Common myeloid progenitor, CD34-positive (primary cell): ENCODE measurements around the gene TUBA8.
"Not testable (repeated sequence)": the region's sequence is repeated elsewhere in the genome, so short reads cannot be mapped to it uniquely, and the experiment has no call there.

Experiments
- CTCF ChIA-PET: fragments of 350-600 bp; sonication (Branson Sonifier 250); formaldehyde crosslinking; loops from one replicate; lab custom pipeline; 2021; ENCODE audit warnings: antibody characterized with exemption; lab: Charles Lee
- POLR2A ChIA-PET: fragments of 350-600 bp; sonication (Branson Sonifier 250); formaldehyde crosslinking; loops from one replicate; lab custom pipeline; 2021; ENCODE audit warnings: antibody characterized with exemption; lab: Charles Lee
- DNase-seq, 3 donors: peaks; one replicate each; pipeline versions ENCODE4 v3.0.0 to v3.0.0-alpha.2; 2013
- H3K27ac ChIP-seq, 2 experiments: 1 replicate in 1 of 2; 2 replicates in 1 of 2; pipeline ENCODE4 v1.7.0; 2013; ENCODE audit warnings: inconsistent platforms in 2 of 2, low read length in 2 of 2, mild to moderate bottlenecking in 2 of 2, low read depth in 1 of 2, moderate library complexity in 1 of 2; ENCODE audit not compliant: severe bottlenecking in 2 of 2, insufficient read depth in 1 of 2, poor library complexity in 1 of 2
- H3K27me3 ChIP-seq, 5 experiments: replicated peaks in 2 of 5; 1 replicate in 3 of 5; 2 replicates in 2 of 5; pipeline versions ENCODE4 v1.6.1 to v1.7.0; 2013; ENCODE audit warnings: low read length in 4 of 5, mild to moderate bottlenecking in 2 of 5, moderate library complexity in 2 of 5, inconsistent platforms in 1 of 5; ENCODE audit not compliant: insufficient read depth in 5 of 5, control insufficient read depth in 4 of 5
- H3K36me3 ChIP-seq, 4 experiments: 1 replicate in 2 of 4; 2 replicates in 2 of 4; pipeline versions ENCODE4 v1.6.1 to v1.7.0; 2013; ENCODE audit warnings: low read length in 3 of 4, control low read depth in 1 of 4, mild to moderate bottlenecking in 1 of 4; ENCODE audit not compliant: control insufficient read depth in 4 of 4, insufficient read depth in 4 of 4
- H3K4me1 ChIP-seq, 4 experiments: 1 replicate in 3 of 4; 2 replicates in 1 of 4; pipeline versions ENCODE4 v1.6.1 to v1.7.1; 2013; ENCODE audit warnings: low read length in 3 of 4, mild to moderate bottlenecking in 3 of 4, control low read depth in 1 of 4, inconsistent platforms in 1 of 4, moderate library complexity in 1 of 4; ENCODE audit not compliant: control insufficient read depth in 4 of 4, insufficient read depth in 4 of 4; ENCODE audit errors: control extremely low read depth in 1 of 4
- H3K4me3 ChIP-seq, 7 experiments: 1 replicate in 4 of 7; 2 replicates in 3 of 7; pipeline versions ENCODE4 v1.5.1 to v1.7.0; 2013; ENCODE audit warnings: mild to moderate bottlenecking in 7 of 7, low read length in 6 of 7, moderate library complexity in 6 of 7, inconsistent platforms in 2 of 7, low read depth in 2 of 7, control low read depth in 1 of 7; ENCODE audit not compliant: insufficient read depth in 4 of 7, control insufficient read depth in 1 of 7; ENCODE audit errors: extremely low read depth in 1 of 7
- H3K9me3 ChIP-seq, 5 experiments: 1 replicate in 4 of 5; 2 replicates in 1 of 5; pipeline versions ENCODE4 v1.6.1 to v1.7.1; 2013; ENCODE audit warnings: low read length in 4 of 5, mild to moderate bottlenecking in 2 of 5, inconsistent platforms in 1 of 5, low read depth in 1 of 5, moderate library complexity in 1 of 5; ENCODE audit not compliant: control insufficient read depth in 4 of 5, insufficient read depth in 2 of 5; ENCODE audit errors: control extremely low read depth in 1 of 5
- WGBS: methylation state at CpG from one replicate; pipeline ENCODE4 v1.1.5; 2013; ENCODE audit not compliant: insufficient coverage; 5-methylcytosine and 5-hydroxymethylcytosine counted together

Gene TUBA8

DNA sequence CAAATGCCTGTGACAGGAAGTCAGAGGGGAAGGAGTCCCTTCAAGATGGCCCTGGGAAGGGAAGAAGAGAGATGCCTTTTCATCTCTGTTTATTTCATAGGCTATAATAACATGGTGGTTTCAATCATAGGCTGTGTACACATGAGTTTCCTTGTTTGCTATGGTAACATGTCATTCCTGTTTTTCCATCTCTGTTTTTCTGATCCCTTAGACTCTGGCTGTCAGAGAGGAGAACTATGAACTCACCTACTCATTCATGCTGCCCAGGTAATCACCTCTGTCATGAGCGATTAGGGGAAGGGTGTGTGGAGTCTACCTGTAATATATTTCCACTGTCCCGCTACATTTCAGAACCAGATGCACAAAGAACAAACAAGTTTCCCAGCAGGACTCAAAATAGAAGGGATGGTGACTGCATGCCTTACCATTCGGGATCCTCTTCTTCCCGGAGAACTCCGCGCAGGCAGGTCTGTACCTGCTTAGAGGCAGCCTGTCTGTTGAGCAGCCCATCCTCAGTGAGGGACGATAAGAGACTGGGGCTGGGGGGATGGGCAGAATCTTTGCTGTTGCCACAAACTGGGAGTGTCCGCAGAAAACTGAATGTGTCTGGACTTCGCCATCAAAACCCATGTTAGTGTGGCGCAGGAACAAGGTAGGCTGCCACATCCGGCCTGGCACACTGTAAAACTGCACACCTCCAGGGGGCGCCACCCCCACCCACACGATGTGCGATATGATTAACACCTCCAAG lies 39.9 kb upstream of the TUBA8 start:
- CTCF ChIA-PET, result interaction anchor here (1.1 to 8.6 kb wide), 3 partner anchors 9 to 239 kb away, joined by 3 to 150 read pairs (median 3); no protein-coding TSS in a partner anchor
- POLR2A ChIA-PET, result no interaction called here
- no peak for DNase-seq

DNA sequence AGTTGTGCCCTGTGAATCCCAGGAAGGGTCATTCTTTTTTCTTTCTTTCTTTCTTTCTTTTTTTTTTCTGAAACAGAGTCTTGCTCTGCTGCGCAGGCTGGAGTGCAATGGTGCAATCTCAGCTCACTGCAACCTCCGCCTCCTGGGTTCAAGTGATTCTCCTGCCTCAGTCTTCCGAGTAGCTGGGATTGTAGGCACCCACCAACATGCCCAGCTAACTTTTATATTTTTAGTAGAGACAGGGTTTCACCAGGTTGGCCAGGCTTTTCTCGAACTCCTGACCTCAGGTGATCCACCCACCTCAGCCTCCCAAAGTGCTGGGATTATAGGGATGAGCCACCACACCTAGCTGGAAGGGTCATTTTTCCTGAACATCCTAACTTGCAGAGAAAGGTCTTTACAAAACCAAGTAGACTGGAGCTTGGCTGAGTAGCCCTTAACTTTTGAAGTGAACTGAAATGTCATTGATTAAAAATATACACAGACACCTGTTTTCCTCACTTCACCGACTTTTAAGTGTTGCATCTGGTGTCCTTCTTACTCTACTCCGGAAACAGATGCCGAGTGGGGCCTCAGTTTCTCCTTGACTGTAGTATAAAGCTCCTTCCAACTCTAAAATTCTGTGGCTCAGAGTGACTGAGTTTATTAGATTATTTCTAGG lies 39.2 kb upstream of the TUBA8 start:
- H3K4me1 ChIP-seq, DNase-seq, POLR2A ChIA-PET, H3K36me3 ChIP-seq, H3K27ac ChIP-seq, H3K4me3 ChIP-seq, H3K9me3 ChIP-seq: not testable (repeated sequence)
- H3K27me3 ChIP-seq, result peaks cover 0 to 11% (median 3%) of the 10 kb centered on the region in 5 experiments
- CTCF ChIA-PET, result interaction anchor here (1.1 to 8.6 kb wide), 2 partner anchors 239 to 252 kb away, joined by 3 to 150 read pairs; no protein-coding TSS in a partner anchor
- 98% methylated on average over 6 of the region's 7 CpGs for WGBS

More for the DNA sequence above, 39.9 kb upstream of the TUBA8 start:
- peaks cover 0 to 4% (median 0%) of the 10 kb centered on the region in 4 experiments for H3K4me1 ChIP-seq
- H3K36me3 ChIP-seq, result no peaks in the 10 kb centered on the region
- H3K4me3 ChIP-seq, result no peak overlapping the region
- H3K9me3 ChIP-seq, result no peaks in the 10 kb centered on the region
- peaks cover 0 to 17% (median 3%) of the 10 kb centered on the region in 5 experiments for H3K27me3 ChIP-seq
- no peak overlapping the region for H3K27ac ChIP-seq
- 88% methylated on average over 10 of the region's 14 CpGs for WGBS

DNA sequence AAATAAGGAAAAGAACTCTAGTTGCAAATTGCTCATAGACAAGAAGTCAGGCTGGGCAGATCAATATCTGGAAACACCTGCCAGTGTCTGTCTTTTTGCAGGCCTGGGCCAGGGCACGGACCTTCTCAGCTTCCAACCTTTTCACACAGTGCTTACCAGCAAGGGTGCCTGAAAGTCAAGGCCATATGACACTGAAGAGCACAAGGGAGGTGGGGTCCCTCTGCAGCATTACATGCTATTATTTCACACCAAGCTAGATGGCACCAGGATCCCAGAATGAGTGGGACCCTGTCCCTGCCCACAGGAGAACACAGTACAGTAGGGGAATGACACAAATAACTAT lies 38.7 kb upstream of the TUBA8 start:
- peaks cover 0 to 7% (median 3%) of the 10 kb centered on the region in 5 experiments for H3K27me3 ChIP-seq
- ChIA-PET CTCF (interaction anchor here (1.1 to 8.6 kb wide), 2 partner anchors 240 to 253 kb away, joined by 3 to 150 read pairs; no protein-coding TSS in a partner anchor), POLR2A (no interaction called here)
- peaks cover 7 to 9% (median 8%) of the 10 kb centered on the region in 4 experiments for H3K4me1 ChIP-seq
- no peak overlapping the region for H3K4me3 ChIP-seq
- no peak overlapping the region for H3K27ac ChIP-seq
- no peaks in the 10 kb centered on the region for H3K9me3 ChIP-seq
- WGBS, result 100% methylated on average over 1 of the region's 1 CpG
- no peaks in the 10 kb centered on the region for H3K36me3 ChIP-seq
- no peak for DNase-seq

DNA sequence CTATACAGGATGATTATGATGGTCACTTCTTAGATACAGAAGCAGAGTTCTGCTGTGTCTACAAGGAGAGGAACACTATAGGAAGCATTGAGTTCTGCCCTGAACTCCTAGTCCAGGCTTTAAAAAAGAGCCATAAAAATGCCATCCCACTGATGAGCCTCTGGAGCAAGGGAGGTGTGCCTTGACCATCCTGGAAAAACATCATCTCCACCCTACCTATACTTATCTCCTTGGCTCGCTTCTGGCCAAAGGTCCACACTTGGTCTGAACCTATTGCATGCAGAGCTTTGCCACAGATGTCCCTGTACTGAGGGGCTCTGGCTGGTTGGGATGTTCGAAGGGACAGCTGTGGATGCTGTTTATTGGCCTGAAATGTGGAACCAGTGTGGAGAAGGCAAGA lies 37.1 kb upstream of the TUBA8 start:
- ChIA-PET CTCF (interaction anchor here (1.0 to 8.6 kb wide), 2 partner anchors 9 to 241 kb away, joined by 3 to 150 read pairs; no protein-coding TSS in a partner anchor), POLR2A (no interaction called here)
- Histone ChIP-seq H3K9me3 (no peaks in the 10 kb centered on the region), H3K36me3 (no peaks in the 10 kb centered on the region), H3K27ac (no peak overlapping the region), H3K27me3 (peaks cover 0 to 3% (median 2%) of the 10 kb centered on the region in 5 experiments), H3K4me1 (peaks cover 9 to 17% (median 15%) of the 10 kb centered on the region in 4 experiments), H3K4me3 (no peak overlapping the region)
- no peak for DNase-seq
- 100% methylated on average over 2 of the region's 2 CpGs for WGBS

DNA sequence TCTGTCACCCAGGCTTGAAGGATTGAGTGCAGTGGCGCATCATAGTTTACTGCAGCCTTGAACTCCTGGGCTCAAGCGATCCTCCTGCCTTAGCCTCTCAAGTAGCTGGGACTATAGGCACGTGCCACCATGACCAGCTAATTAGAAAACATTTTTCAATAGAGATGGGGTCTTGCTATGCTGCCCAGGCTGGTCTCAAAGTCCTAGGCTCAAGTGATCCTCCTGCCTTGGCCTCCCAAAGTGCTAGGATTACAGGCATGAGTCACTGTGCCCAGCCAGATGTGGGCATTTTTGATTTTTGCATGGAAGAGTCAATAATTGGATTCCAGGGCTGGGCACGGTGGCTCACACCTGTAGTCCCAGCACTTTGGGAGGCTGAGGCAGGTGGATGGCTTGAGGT lies 36.7 kb upstream of the TUBA8 start:
- H3K27ac ChIP-seq, DNase-seq, H3K9me3 ChIP-seq, H3K4me3 ChIP-seq, H3K27me3 ChIP-seq, POLR2A ChIA-PET, H3K36me3 ChIP-seq: not testable (repeated sequence)
- 98% methylated on average over 4 of the region's 4 CpGs for WGBS
- CTCF ChIA-PET, result interaction anchor here (1.0 to 8.6 kb wide), 3 partner anchors 9 to 242 kb away, joined by 3 to 150 read pairs (median 3); no protein-coding TSS in a partner anchor
- peaks cover 9 to 22% (median 19%) of the 10 kb centered on the region in 4 experiments for H3K4me1 ChIP-seq

DNA sequence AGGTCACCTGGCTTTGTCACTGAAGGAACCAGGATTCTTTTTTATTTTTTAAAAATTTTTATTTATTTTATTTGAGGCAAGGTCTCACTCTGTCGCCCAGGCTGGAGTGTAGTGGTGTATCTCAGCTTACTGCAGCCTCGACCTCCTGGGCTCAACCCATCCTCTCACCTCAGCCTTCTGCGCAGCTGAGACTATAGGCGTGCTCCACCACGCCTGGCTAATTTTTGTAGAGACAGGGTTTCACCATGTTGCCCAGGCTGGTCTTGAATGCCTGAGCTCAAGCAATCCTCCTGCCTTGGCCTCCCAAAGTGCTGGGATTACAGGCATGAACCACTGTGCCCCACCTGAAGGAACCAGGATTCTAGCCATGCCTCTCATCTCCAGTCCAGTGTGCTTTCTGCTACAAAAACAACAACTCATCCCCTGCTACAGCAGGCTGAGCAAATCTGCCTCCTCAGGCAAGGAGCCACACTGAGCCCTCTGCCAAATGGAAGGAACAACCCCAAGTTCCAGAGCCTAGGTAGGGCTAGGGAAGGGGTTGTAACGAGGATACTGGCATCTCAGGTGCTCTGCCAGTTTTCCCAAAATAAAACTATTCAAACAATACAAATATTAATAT lies 35.4 kb upstream of the TUBA8 start:
- peaks cover 9 to 29% (median 23%) of the 10 kb centered on the region in 4 experiments for H3K4me1 ChIP-seq
- ChIA-PET POLR2A (no interaction called here), CTCF (interaction anchor here (0.6 to 8.6 kb wide), 24 partner anchors 10 to 513 kb away, joined by 3 to 150 read pairs (median 6); no protein-coding TSS in a partner anchor)
- H3K4me3 ChIP-seq, result no peak overlapping the region
- peaks cover 0 to 2% (median 0%) of the 10 kb centered on the region in 5 experiments for H3K27me3 ChIP-seq
- H3K36me3 ChIP-seq, result peaks cover 3 to 9% (median 8%) of the 10 kb centered on the region in 4 experiments
- no peak for DNase-seq
- no peaks in the 10 kb centered on the region for H3K9me3 ChIP-seq
- H3K27ac ChIP-seq, result no peak overlapping the region
- WGBS, result 82% methylated on average over 3 of the region's 6 CpGs
